Upper lobe of left lung (tissue), 6 donors: Measurements from ENCODE around the gene SLC35D3. TPM values are rescaled to one million over a fixed set of nuclear protein-coding genes. Genes with fewer than 3 reads are reported as not detected.
"Not testable (repeated sequence)": the region's sequence is repeated elsewhere in the genome, so short reads cannot be mapped to it uniquely, and the experiment has no call there.

ENCODE experiments used
- ATAC-seq, 2 donors: fragments of 200-7000 bp; cut with Tn5 transposase; one replicate each; pipeline ENCODE4 v1.9.1; 2022; ENCODE audit warnings: mild to moderate bottlenecking in 2 of 2, moderate library complexity in 2 of 2; ENCODE audit not compliant: low FRiP score in 2 of 2
- DNase-seq, 2 donors: peaks; one replicate each; pipeline ENCODE4 v3.0.0-alpha.2; 2019 to 2020
- H3K27ac ChIP-seq, 4 donors: fragments of 200-600 bp; sonication (generic); one replicate each; pipeline ENCODE4 v1.5.1; 2016 to 2019
- H3K27me3 ChIP-seq, 4 donors: fragments of 200-600 bp; sonication (generic); one replicate each; pipeline ENCODE4 v1.5.1; 2017 to 2019
- H3K36me3 ChIP-seq, 4 donors: fragments of 200-600 bp; sonication (generic); one replicate each; pipeline ENCODE4 v1.5.1; 2016 to 2019
- H3K4me1 ChIP-seq, 4 donors: fragments of 200-600 bp; sonication (generic); one replicate each; pipeline ENCODE4 v1.5.1; 2018 to 2019
- H3K4me3 ChIP-seq, 4 donors: fragments of 200-600 bp; sonication (generic); one replicate each; pipeline ENCODE4 v1.5.1; 2017 to 2019; ENCODE audit warnings: mild to moderate bottlenecking in 2 of 4, moderate library complexity in 1 of 4
- H3K9me3 ChIP-seq, 4 donors: fragments of 200-600 bp; sonication (generic); one replicate each; pipeline ENCODE4 v1.5.1; 2018 to 2019
- CTCF ChIP-seq, 6 experiments: fragments of 450-650 bp in 4 of 6; fragments of 200-600 bp in 2 of 6; sonication (generic) in 2 of 6; IDR thresholded peaks; one replicate each; pipeline ENCODE4 v1.5.1; 2016 to 2019; ENCODE audit warnings: antibody characterized with exemption in 6 of 6
- EP300 ChIP-seq, 4 donors: sonication (generic); formaldehyde crosslinking; IDR thresholded peaks; one replicate each; pipeline ENCODE4 v1.5.1; 2017; ENCODE audit warnings: antibody characterized with exemption in 4 of 4, control low read depth in 2 of 4
- POLR2A ChIP-seq, 4 donors: fragments of 450-650 bp; IDR thresholded peaks; one replicate each; pipeline ENCODE4 v1.5.1; 2016 to 2017; ENCODE audit warnings: antibody characterized with exemption in 4 of 4, mild to moderate bottlenecking in 2 of 4
- POLR2AphosphoS5 ChIP-seq, 2 donors: sonication (generic); formaldehyde crosslinking; IDR thresholded peaks; one replicate each; pipeline ENCODE4 v1.5.1; 2017; ENCODE audit warnings: antibody characterized with exemption in 2 of 2
- WGBS, 2 donors: methylation state at CpG; one replicate each; pipeline ENCODE4 v1.1.5; 2017 to 2018; 5-methylcytosine and 5-hydroxymethylcytosine counted together
- total RNA-seq, 6 donors: library from RNA; depleted of rRNA in 4 of 6; stranded (reverse); fragments of >200 nt in 4 of 6; gene quantifications; one replicate each; pipeline versions ENCODE4 v1.1.0 to v1.2.1, GENCODE V29; 2016 to 2021
- donor health status: DM: no; HTN: no; CAD: no; lungs with moderate emphysema.
- donor health status: DM: no; HTN: yes; CAD: no; lungs with severe emphysema.

SLC35D3 gene
- total RNA-seq, 6 donors from 2014 or later = 0.13 TPM; not detected in 5

- H3K27ac ChIP-seq = no peak overlapping the region
- no peak overlapping the region for H3K4me3 ChIP-seq
- DNase-seq (no peak), ATAC-seq (no peak)
- no peaks in the 10 kb centered on the region for H3K36me3 ChIP-seq
- H3K4me1 ChIP-seq = no peaks in the 10 kb centered on the region
- WGBS, 2 donors = 79 to 88% methylated on average over 2 of the region's 2 CpGs
- no peaks in the 10 kb centered on the region for H3K9me3 ChIP-seq
- H3K27me3 ChIP-seq = no peaks in the 10 kb centered on the region
- TF ChIP-seq EP300 (IDR thresholded peaks at IDR 0.05) (no peak), POLR2A (IDR thresholded peaks at IDR 0.05) (no peak), CTCF (IDR thresholded peaks at IDR 0.05) (no peak), POLR2AphosphoS5 (IDR thresholded peaks at IDR 0.05) (no peak)
Observed at GRCh38 chr6:136932599-136932998, 10.5 kb downstream of the SLC35D3 start.

- TF ChIP-seq POLR2A (IDR thresholded peaks at IDR 0.05) = no peak
- TF ChIP-seq CTCF (IDR thresholded peaks at IDR 0.05) = no peak
- no peak for TF ChIP-seq POLR2AphosphoS5 (IDR thresholded peaks at IDR 0.05)
- no peak for TF ChIP-seq EP300 (IDR thresholded peaks at IDR 0.05)
- Histone ChIP-seq H3K4me3 (no peak overlapping the region), H3K4me1 (no peaks in the 10 kb centered on the region), H3K27ac (no peak overlapping the region), H3K27me3 (no peaks in the 10 kb centered on the region), H3K9me3 (no peaks in the 10 kb centered on the region), H3K36me3 (no peaks in the 10 kb centered on the region)
- no peak for ATAC-seq
- no peak for DNase-seq
- WGBS, 2 donors = 64 to 68% methylated on average over 1 of the region's 1 CpG
Observed at GRCh38 chr6:136945072-136945471, 23.0 kb downstream of the SLC35D3 start.

- ATAC-seq = no peak
- Histone ChIP-seq H3K27me3 (no peaks in the 10 kb centered on the region), H3K4me3 (no peak overlapping the region), H3K36me3 (no peaks in the 10 kb centered on the region), H3K4me1 (no peaks in the 10 kb centered on the region), H3K27ac (no peak overlapping the region), H3K9me3 (no peaks in the 10 kb centered on the region)
- no peak for DNase-seq
- TF ChIP-seq CTCF (IDR thresholded peaks at IDR 0.05) (no peak), EP300 (IDR thresholded peaks at IDR 0.05) (no peak), POLR2A (IDR thresholded peaks at IDR 0.05) (no peak), POLR2AphosphoS5 (IDR thresholded peaks at IDR 0.05) (no peak)
- WGBS, 2 donors = 85 to 91% methylated on average over 4 of the region's 4 CpGs
Observed at GRCh38 chr6:136945711-136946121, 23.6 kb downstream of the SLC35D3 start.

DNA sequence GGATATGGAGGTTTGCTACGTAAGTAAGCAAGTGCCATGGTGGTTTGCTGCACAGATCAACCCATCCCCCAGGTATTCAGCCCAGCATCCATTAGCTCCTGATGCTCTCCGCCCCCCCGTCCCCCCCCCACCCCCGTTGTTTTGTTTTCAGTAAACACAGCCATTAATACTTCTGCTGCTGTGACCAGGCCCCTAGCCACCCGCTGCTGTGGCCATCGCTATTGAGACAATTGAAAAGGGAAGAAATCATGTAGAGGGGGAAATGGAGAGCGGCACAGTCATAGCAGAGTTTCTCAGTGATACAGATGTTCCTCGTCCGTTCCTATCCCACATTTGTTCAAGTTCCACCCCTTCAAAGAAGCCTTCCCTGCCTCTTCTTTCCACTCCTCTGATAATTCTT is 24.9 kb downstream of the SLC35D3 start:
- DNase-seq (no peak), ATAC-seq (no peak)
- no peaks in the 10 kb centered on the region for H3K9me3 ChIP-seq
- H3K27me3 ChIP-seq = no peaks in the 10 kb centered on the region
- WGBS, 2 donors = 66 to 73% methylated on average over 9 of the region's 9 CpGs
- H3K4me3 ChIP-seq = no peak overlapping the region
- TF ChIP-seq POLR2AphosphoS5 (IDR thresholded peaks at IDR 0.05) (no peak), CTCF (IDR thresholded peaks at IDR 0.05) (no peak), EP300 (IDR thresholded peaks at IDR 0.05) (no peak)
- no peak overlapping the region for H3K27ac ChIP-seq
- no peaks in the 10 kb centered on the region for H3K4me1 ChIP-seq
- H3K36me3 ChIP-seq = no peaks in the 10 kb centered on the region

GRCh38 chr6:136949957-136950356 is 27.9 kb downstream of the SLC35D3 start:
- H3K4me1 ChIP-seq, H3K9me3 ChIP-seq, DNase-seq, H3K27ac ChIP-seq, H3K27me3 ChIP-seq, ATAC-seq, H3K4me3 ChIP-seq, H3K36me3 ChIP-seq: not testable (repeated sequence)
- 83 to 94% methylated on average over 3 of the region's 3 CpGs for WGBS, 2 donors
